MM.1S (cell line): ENCODE measurements around the gene TCERG1L.

Source experiments
- DNase-seq: peaks from one replicate; pipeline ENCODE4 v3.0.0-alpha.2; 2015
- H2AFZ ChIP-seq: fragments of 300-600 bp; sonication (generic); 2 replicates; pipeline ENCODE4 v1.6.0; 2016; ENCODE audit warnings: antibody characterized with exemption, low read length
- H3F3A ChIP-seq: fragments of 300-600 bp; sonication (generic); 2 replicates; pipeline ENCODE4 v1.6.1; 2016; ENCODE audit warnings: mild to moderate bottlenecking, antibody characterized with exemption, low read length, moderate library complexity, mixed read lengths; ENCODE audit not compliant: insufficient read depth
- H3K27ac ChIP-seq: fragments of 300-600 bp; sonication (generic); 2 replicates; pipeline ENCODE4 v1.5.1; 2016; ENCODE audit warnings: mild to moderate bottlenecking, low read length
- H3K27me3 ChIP-seq: fragments of 300-600 bp; sonication (generic); replicated peaks from 2 replicates; pipeline ENCODE4 v1.6.0; 2016; ENCODE audit warnings: low read length; ENCODE audit not compliant: insufficient read depth
- H3K36me3 ChIP-seq: fragments of 300-600 bp; sonication (generic); replicated peaks from 2 replicates; pipeline ENCODE4 v1.6.1; 2016; ENCODE audit warnings: mild to moderate bottlenecking, low read length, mixed read lengths; ENCODE audit not compliant: insufficient read depth
- H3K4me1 ChIP-seq: fragments of 300-600 bp; sonication (generic); 2 replicates; pipeline ENCODE4 v1.6.1; 2016; ENCODE audit warnings: low read length, mixed read lengths
- H3K4me2 ChIP-seq: fragments of 300-600 bp; sonication (generic); 2 replicates; pipeline ENCODE4 v1.6.0; 2016; ENCODE audit warnings: low read depth, low read length
- H3K4me3 ChIP-seq: fragments of 300-600 bp; sonication (generic); 2 replicates; pipeline ENCODE4 v1.5.1; 2016; ENCODE audit warnings: low read length, mixed read lengths
- H3K79me2 ChIP-seq: fragments of 300-600 bp; sonication (generic); 2 replicates; pipeline ENCODE4 v1.6.1; 2016; ENCODE audit warnings: mixed run types, low read length, mixed read lengths
- H3K9ac ChIP-seq: fragments of 300-600 bp; sonication (generic); 2 replicates; pipeline ENCODE4 v1.6.1; 2016; ENCODE audit warnings: low read length, mixed read lengths
- H3K9me2 ChIP-seq: fragments of 300-600 bp; sonication (generic); replicated peaks from 2 replicates; pipeline ENCODE4 v1.6.1; 2016; ENCODE audit warnings: mild to moderate bottlenecking, low read length, mixed read lengths; ENCODE audit not compliant: insufficient read depth
- H3K9me3 ChIP-seq: fragments of 300-600 bp; sonication (generic); replicated peaks from 2 replicates; pipeline ENCODE4 v1.6.1; 2016; ENCODE audit warnings: mild to moderate bottlenecking, low read length, mixed read lengths; ENCODE audit not compliant: insufficient read depth
- H4K20me1 ChIP-seq: fragments of 300-600 bp; sonication (generic); 2 replicates; pipeline ENCODE4 v1.6.1; 2016; ENCODE audit warnings: mild to moderate bottlenecking, low read length, moderate library complexity, mixed read lengths; ENCODE audit not compliant: insufficient read depth
- CTCF ChIP-seq: fragments of 300-600 bp; sonication (generic); IDR thresholded peaks from 2 replicates; pipeline ENCODE4 v1.5.1; 2016; ENCODE audit warnings: antibody characterized with exemption, low read length, mixed read lengths
- EZH2 ChIP-seq: fragments of 300-600 bp; sonication (generic); optimal IDR thresholded peaks from 2 replicates; pipeline ENCODE3; 2017; ENCODE audit warnings: low read depth, mild to moderate bottlenecking, antibody characterized with exemption, low read length, mixed read lengths
- EZH2phosphoT487 ChIP-seq: fragments of 300-600 bp; sonication (generic); IDR thresholded peaks from 2 replicates; pipeline ENCODE4 v1.6.1; 2018; ENCODE audit warnings: antibody characterized with exemption, low read length

Gene TCERG1L

GRCh38 chr10:131207176-131207575 lies 104.3 kb downstream of the TCERG1L start:
- H3K9ac ChIP-seq, result no peak overlapping the region
- no peaks in the 10 kb centered on the region for H3K36me3 ChIP-seq
- H3K9me3 ChIP-seq, result no peaks in the 10 kb centered on the region
- H4K20me1 ChIP-seq, result no peaks in the 10 kb centered on the region
- no peak overlapping the region for H3K4me2 ChIP-seq
- H3K4me1 ChIP-seq, result no peaks in the 10 kb centered on the region
- no peak overlapping the region for H2AFZ ChIP-seq
- TF ChIP-seq EZH2phosphoT487 (no peak), EZH2 (no peak), CTCF (no peak)
- H3K27ac ChIP-seq, result no peak overlapping the region
- H3K4me3 ChIP-seq, result no peak overlapping the region
- no peaks in the 10 kb centered on the region for H3K27me3 ChIP-seq
- H3K9me2 ChIP-seq, result no peaks in the 10 kb centered on the region
- DNase-seq, result no peak
- H3F3A ChIP-seq, result no peaks in the 10 kb centered on the region
- no peaks in the 10 kb centered on the region for H3K79me2 ChIP-seq

GRCh38 chr10:131206111-131206995 lies 105.2 kb downstream of the TCERG1L start:
- no peaks in the 10 kb centered on the region for H3F3A ChIP-seq
- no peak overlapping the region for H2AFZ ChIP-seq
- H3K4me2 ChIP-seq, result no peak overlapping the region
- no peaks in the 10 kb centered on the region for H4K20me1 ChIP-seq
- H3K9me3 ChIP-seq, result no peaks in the 10 kb centered on the region
- no peaks in the 10 kb centered on the region for H3K4me1 ChIP-seq
- no peak overlapping the region for H3K27ac ChIP-seq
- DNase-seq, result no peak
- H3K4me3 ChIP-seq, result no peak overlapping the region
- H3K36me3 ChIP-seq, result no peaks in the 10 kb centered on the region
- H3K79me2 ChIP-seq, result no peaks in the 10 kb centered on the region
- H3K27me3 ChIP-seq, result no peaks in the 10 kb centered on the region
- TF ChIP-seq CTCF, result no peak
- no peak for TF ChIP-seq EZH2phosphoT487
- TF ChIP-seq EZH2, result no peak
- no peak overlapping the region for H3K9ac ChIP-seq
- no peaks in the 10 kb centered on the region for H3K9me2 ChIP-seq

GRCh38 chr10:131205556-131205955 lies 106.0 kb downstream of the TCERG1L start:
- no peak for DNase-seq
- Histone ChIP-seq H3K36me3 (no peaks in the 10 kb centered on the region), H3K4me3 (no peak overlapping the region), H3F3A (no peaks in the 10 kb centered on the region), H4K20me1 (no peaks in the 10 kb centered on the region), H2AFZ (no peak overlapping the region), H3K27ac (no peak overlapping the region), H3K9ac (no peak overlapping the region), H3K4me1 (no peaks in the 10 kb centered on the region), H3K27me3 (no peaks in the 10 kb centered on the region), H3K9me3 (no peaks in the 10 kb centered on the region), H3K79me2 (no peaks in the 10 kb centered on the region), H3K4me2 (no peak overlapping the region), H3K9me2 (no peaks in the 10 kb centered on the region)
- TF ChIP-seq CTCF, result no peak
- no peak for TF ChIP-seq EZH2
- no peak for TF ChIP-seq EZH2phosphoT487
